Loucy (cell line): ENCODE results near the gene PITPNC1.

ENCODE experiments used
- EZH2phosphoT487 ChIP-seq: fragments of 200-600 bp; IDR thresholded peaks from 2 replicates; pipeline ENCODE4 v1.6.1; 2018; ENCODE audit warnings: antibody characterized with exemption, mild to moderate bottlenecking, moderate library complexity, borderline replicate concordance
- TF ChIP-seq, protein P1 (sequence below): fragments of 200-600 bp; sonication (generic); conservative IDR thresholded peaks from 2 replicates; pipeline ENCODE4 v1.5.1; 2014; ENCODE audit warnings: mild to moderate bottlenecking, antibody characterized with exemption, low read length

DNA sequence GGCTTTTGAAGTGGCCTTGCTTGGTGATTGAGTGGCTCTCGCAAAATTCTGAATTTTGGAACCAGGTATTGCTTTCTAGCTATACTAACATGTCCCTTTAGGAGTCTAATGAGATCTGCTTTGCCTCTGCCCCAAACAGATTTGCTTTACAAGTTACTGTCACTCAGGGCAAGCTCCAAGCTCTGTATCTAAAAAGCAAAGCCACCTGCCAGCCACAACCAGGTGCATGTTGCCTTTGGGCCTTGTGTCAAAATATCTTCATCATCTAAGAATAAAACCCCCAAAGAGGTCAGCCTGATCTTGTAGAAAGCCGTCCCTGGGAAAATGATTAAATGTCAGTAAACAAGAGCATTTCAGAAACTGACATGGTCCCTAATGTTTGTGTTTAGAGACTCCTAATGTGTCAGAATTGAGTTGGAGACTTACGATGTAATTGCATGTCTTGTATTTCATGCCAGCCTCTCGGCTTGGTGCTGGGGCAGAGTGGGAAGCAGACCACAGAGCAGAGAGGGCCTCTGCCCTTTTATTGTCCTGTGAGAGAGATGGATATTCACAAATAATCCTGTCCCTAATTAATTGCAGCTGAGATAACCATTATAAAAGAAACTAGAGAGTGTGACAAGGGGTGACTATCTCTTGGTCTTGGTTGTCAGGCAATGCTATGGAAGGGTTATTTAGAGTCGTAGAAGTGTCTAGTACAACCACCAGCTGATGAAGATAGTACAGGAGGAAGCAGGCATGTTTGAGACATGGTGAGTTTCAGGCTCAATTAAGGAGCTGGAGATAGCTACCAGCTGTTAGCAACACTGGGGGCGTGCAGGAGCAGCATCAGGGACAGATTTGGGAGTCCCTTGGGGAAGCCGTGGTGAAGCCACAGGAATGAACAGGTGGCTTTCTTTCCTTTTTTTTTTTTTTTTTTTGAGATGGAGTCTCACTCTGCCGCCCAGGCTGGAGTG lies 90.7 kb downstream of the PITPNC1 start:
- TF ChIP-seq, protein P1, sequence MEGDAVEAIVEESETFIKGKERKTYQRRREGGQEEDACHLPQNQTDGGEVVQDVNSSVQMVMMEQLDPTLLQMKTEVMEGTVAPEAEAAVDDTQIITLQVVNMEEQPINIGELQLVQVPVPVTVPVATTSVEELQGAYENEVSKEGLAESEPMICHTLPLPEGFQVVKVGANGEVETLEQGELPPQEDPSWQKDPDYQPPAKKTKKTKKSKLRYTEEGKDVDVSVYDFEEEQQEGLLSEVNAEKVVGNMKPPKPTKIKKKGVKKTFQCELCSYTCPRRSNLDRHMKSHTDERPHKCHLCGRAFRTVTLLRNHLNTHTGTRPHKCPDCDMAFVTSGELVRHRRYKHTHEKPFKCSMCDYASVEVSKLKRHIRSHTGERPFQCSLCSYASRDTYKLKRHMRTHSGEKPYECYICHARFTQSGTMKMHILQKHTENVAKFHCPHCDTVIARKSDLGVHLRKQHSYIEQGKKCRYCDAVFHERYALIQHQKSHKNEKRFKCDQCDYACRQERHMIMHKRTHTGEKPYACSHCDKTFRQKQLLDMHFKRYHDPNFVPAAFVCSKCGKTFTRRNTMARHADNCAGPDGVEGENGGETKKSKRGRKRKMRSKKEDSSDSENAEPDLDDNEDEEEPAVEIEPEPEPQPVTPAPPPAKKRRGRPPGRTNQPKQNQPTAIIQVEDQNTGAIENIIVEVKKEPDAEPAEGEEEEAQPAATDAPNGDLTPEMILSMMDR: no peak
- TF ChIP-seq EZH2phosphoT487: no peak
